ENCODE results near the gene PCDHGA6. TPM values are rescaled to one million over a fixed set of nuclear protein-coding genes. Genes with fewer than 3 reads are reported as not detected.

The PCDHGA6 gene
- total and polyA plus RNA-seq, 9 of the 15 experiments (the other 6 are each of a cell fraction or from before 2014, with no cell fraction given) = 0.01 to 0.18 (median 0.09) TPM; not detected in 1

DNA sequence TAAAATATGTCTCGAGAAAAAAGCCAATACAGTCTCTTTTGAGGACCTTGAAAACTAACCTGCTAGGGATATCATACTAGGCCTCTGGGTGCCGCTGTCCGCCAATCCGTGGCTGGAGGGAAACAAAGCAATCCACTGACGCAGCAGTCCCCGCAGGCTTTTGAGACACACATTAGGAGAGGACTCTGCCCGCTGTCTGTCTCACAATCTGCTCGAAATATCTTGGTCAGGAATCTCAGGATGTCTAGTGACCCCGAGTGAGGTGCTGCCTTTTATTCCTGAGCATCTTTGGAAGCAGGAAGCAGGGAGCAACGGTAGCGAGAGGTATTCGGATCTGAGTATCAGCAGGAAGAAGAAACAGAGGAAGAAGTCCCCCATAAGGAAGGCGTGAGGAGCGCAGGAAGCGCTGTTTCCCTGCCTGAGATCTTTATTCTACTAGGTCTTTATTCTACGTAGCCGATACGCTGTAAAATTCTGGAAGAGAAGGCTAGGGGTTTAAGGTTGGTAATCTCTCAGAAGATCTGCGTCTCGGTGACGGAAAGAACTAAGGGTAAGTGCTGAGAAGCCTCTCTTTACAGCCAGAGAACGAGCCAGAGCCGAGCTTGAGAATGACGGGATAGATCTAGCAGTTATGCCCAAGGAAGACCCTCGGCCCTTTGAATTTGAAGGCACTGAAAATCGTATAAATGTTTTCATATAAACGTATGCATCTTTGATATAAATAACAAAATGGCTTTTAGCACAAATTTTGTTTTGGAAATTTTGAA lies 47.4 kb upstream of the PCDHGA6 start (continued):
- peak; percentile 60; the same call in 1 of the 2 replicates for TF ChIP-seq POLR2AphosphoS5 (IDR thresholded peaks at IDR 0.05; ENCODE audit: control insufficient read depth, insufficient read depth, low read depth, low read length)
- TF ChIP-seq, protein P1, sequence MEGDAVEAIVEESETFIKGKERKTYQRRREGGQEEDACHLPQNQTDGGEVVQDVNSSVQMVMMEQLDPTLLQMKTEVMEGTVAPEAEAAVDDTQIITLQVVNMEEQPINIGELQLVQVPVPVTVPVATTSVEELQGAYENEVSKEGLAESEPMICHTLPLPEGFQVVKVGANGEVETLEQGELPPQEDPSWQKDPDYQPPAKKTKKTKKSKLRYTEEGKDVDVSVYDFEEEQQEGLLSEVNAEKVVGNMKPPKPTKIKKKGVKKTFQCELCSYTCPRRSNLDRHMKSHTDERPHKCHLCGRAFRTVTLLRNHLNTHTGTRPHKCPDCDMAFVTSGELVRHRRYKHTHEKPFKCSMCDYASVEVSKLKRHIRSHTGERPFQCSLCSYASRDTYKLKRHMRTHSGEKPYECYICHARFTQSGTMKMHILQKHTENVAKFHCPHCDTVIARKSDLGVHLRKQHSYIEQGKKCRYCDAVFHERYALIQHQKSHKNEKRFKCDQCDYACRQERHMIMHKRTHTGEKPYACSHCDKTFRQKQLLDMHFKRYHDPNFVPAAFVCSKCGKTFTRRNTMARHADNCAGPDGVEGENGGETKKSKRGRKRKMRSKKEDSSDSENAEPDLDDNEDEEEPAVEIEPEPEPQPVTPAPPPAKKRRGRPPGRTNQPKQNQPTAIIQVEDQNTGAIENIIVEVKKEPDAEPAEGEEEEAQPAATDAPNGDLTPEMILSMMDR (IDR thresholded peaks at IDR 0.05 in 2 of 3, conservative IDR thresholded peaks at IDR 0.05 in 1 of 3; ENCODE audit: insufficient read depth in 2 of 3, low read depth in 1 of 3, low read length in 3 of 3) = peak; percentile 83 to 90 (median 88)
- TF ChIP-seq FOSL1 (tag; conservative IDR thresholded peaks at IDR 0.05) = no peak
- peak; percentile 93 for TF ChIP-seq HNRNPLL (IDR thresholded peaks at IDR 0.05; ENCODE audit: low read depth, low read length, poor library complexity, severe bottlenecking)
- peak; percentile 22 for TF ChIP-seq ASH1L (IDR thresholded peaks at IDR 0.05; ENCODE audit: borderline replicate concordance, low read depth, partially characterized antibody)
- TF ChIP-seq, protein P2, sequence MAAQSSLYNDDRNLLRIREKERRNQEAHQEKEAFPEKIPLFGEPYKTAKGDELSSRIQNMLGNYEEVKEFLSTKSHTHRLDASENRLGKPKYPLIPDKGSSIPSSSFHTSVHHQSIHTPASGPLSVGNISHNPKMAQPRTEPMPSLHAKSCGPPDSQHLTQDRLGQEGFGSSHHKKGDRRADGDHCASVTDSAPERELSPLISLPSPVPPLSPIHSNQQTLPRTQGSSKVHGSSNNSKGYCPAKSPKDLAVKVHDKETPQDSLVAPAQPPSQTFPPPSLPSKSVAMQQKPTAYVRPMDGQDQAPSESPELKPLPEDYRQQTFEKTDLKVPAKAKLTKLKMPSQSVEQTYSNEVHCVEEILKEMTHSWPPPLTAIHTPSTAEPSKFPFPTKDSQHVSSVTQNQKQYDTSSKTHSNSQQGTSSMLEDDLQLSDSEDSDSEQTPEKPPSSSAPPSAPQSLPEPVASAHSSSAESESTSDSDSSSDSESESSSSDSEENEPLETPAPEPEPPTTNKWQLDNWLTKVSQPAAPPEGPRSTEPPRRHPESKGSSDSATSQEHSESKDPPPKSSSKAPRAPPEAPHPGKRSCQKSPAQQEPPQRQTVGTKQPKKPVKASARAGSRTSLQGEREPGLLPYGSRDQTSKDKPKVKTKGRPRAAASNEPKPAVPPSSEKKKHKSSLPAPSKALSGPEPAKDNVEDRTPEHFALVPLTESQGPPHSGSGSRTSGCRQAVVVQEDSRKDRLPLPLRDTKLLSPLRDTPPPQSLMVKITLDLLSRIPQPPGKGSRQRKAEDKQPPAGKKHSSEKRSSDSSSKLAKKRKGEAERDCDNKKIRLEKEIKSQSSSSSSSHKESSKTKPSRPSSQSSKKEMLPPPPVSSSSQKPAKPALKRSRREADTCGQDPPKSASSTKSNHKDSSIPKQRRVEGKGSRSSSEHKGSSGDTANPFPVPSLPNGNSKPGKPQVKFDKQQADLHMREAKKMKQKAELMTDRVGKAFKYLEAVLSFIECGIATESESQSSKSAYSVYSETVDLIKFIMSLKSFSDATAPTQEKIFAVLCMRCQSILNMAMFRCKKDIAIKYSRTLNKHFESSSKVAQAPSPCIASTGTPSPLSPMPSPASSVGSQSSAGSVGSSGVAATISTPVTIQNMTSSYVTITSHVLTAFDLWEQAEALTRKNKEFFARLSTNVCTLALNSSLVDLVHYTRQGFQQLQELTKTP (IDR thresholded peaks at IDR 0.05; ENCODE audit: low read depth in 1 of 2, partially characterized antibody in 2 of 2) = peak in 1 of 2 experiments; percentile 31
- TF ChIP-seq, protein P3, sequence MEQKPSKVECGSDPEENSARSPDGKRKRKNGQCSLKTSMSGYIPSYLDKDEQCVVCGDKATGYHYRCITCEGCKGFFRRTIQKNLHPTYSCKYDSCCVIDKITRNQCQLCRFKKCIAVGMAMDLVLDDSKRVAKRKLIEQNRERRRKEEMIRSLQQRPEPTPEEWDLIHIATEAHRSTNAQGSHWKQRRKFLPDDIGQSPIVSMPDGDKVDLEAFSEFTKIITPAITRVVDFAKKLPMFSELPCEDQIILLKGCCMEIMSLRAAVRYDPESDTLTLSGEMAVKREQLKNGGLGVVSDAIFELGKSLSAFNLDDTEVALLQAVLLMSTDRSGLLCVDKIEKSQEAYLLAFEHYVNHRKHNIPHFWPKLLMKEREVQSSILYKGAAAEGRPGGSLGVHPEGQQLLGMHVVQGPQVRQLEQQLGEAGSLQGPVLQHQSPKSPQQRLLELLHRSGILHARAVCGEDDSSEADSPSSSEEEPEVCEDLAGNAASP (IDR thresholded peaks at IDR 0.05) = no peak
- 0 out of 2 replicates have a peak, but pooled peaks have one; percentile 33 for TF ChIP-seq RBFOX2 (IDR thresholded peaks at IDR 0.05; ENCODE audit: low read depth, low read length)
- peak; percentile 53 for TF ChIP-seq ZNF316 (IDR thresholded peaks at IDR 0.05)
- peak; percentile 64 for TF ChIP-seq TBP (optimal IDR thresholded peaks at IDR 0.05; ENCODE audit: low read depth, low read length)
- TF ChIP-seq, protein P4, sequence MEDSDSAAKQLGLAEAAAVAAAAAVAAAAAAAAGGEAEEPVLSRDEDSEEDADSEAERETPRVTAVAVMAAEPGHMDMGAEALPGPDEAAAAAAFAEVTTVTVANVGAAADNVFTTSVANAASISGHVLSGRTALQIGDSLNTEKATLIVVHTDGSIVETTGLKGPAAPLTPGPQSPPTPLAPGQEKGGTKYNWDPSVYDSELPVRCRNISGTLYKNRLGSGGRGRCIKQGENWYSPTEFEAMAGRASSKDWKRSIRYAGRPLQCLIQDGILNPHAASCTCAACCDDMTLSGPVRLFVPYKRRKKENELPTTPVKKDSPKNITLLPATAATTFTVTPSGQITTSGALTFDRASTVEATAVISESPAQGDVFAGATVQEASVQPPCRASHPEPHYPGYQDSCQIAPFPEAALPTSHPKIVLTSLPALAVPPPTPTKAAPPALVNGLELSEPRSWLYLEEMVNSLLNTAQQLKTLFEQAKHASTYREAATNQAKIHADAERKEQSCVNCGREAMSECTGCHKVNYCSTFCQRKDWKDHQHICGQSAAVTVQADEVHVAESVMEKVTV (CRISPR knock-in tag; IDR thresholded peaks at IDR 0.05) = peak; percentile 55
- no peak for TF ChIP-seq HOXB6 (CRISPR knock-in tag; IDR thresholded peaks at IDR 0.05; ENCODE audit: borderline replicate concordance)
- TF ChIP-seq PKNOX1 (IDR thresholded peaks at IDR 0.05) = peak; percentile 55
- TF ChIP-seq HDAC2 (IDR thresholded peaks at IDR 0.05) = peak; percentile 47; the same call in 1 of the 2 replicates
- TF ChIP-seq ZNF140 (CRISPR knock-in tag; IDR thresholded peaks at IDR 0.05) = no peak
- TF ChIP-seq ZBTB7A (IDR thresholded peaks at IDR 0.05; ENCODE audit: borderline replicate concordance, control insufficient read depth, low read depth, low read length) = peak; percentile 36; the same call in 1 of the 2 replicates
